Measurements from ENCODE around the gene MRPL30. TPM values are rescaled to one million over a fixed set of nuclear protein-coding genes. Genes with fewer than 3 reads are reported as not detected.
"Not testable (repeated sequence)": the region's sequence is repeated elsewhere in the genome, so short reads cannot be mapped to it uniquely, and the experiment has no call there.

Gene MRPL30
- 49.4 and 49.6 TPM in 2 replicates for total RNA-seq (2014; rRNA removed; shearing (Covaris generic))

GRCh38 chr2:99180755-99181623 is at the start of gene MRPL30, which contains the start of gene MITD1:
MRPL30 (plus strand) TSS chr2:99181184; CDS start chr2:99186204, 5,020 bp downstream.
MITD1 (minus strand) TSS chr2:99181058; CDS start chr2:99180981, 77 bp downstream.
- peak; percentile 92 for DNase-seq (ENCODE audit: low spot score)

DNA sequence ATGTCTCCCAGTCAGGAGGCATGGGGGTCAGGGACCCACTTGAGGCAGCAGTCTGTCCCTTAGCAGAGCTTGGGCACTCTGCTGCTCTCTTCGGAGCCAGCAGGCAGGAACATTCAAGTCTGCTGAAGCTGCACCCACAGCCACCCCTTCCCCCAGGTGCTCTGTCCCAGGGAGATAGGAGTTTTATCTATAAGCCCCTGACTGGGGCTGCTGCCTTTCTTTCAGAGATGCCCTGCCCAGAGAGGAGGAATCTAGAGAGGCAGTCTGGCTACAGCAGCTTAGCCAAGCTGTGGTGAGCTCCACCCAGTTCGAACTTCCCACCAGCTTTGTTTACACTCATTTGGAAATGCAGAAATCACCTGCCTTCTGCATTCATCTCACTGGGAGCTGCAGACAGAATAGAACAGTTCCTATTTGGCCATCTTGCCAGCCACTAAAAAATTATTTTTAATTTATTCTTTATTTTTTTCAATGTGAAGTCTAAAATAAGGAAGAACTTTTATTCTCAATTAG is 45.9 kb upstream of the MRPL30 start:
- not testable (repeated sequence) for DNase-seq (ENCODE audit: low spot score)

DNA sequence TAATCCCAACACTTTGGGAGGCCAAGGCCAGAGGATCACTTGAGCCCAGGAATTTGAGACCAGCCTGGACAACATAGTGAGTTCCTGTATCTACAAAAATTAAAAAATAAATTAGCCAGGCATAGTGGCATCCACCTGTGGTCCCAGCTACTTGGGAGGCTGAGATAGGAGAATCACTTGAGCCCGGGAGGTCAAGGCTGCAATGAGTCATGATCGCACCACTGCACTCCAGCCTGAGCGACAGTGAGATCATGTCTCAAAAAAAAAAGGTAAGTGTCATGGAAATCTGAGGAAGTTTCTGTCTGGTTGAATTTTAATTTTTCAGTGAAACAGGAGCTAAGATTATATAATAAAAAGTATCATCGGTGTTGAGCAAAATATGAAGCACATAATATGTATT is 42.0 kb upstream of the MRPL30 start:
- no peak for DNase-seq (ENCODE audit: low spot score)

GRCh38 chr2:99140056-99140859 is 40.7 kb upstream of the MRPL30 start:
- DNase-seq (ENCODE audit: low spot score), result no peak

- DNase-seq (ENCODE audit: low spot score), result peak; percentile 18
These were observed 40.2 kb upstream of the MRPL30 start for GRCh38 chr2:99140860-99141109.

DNA sequence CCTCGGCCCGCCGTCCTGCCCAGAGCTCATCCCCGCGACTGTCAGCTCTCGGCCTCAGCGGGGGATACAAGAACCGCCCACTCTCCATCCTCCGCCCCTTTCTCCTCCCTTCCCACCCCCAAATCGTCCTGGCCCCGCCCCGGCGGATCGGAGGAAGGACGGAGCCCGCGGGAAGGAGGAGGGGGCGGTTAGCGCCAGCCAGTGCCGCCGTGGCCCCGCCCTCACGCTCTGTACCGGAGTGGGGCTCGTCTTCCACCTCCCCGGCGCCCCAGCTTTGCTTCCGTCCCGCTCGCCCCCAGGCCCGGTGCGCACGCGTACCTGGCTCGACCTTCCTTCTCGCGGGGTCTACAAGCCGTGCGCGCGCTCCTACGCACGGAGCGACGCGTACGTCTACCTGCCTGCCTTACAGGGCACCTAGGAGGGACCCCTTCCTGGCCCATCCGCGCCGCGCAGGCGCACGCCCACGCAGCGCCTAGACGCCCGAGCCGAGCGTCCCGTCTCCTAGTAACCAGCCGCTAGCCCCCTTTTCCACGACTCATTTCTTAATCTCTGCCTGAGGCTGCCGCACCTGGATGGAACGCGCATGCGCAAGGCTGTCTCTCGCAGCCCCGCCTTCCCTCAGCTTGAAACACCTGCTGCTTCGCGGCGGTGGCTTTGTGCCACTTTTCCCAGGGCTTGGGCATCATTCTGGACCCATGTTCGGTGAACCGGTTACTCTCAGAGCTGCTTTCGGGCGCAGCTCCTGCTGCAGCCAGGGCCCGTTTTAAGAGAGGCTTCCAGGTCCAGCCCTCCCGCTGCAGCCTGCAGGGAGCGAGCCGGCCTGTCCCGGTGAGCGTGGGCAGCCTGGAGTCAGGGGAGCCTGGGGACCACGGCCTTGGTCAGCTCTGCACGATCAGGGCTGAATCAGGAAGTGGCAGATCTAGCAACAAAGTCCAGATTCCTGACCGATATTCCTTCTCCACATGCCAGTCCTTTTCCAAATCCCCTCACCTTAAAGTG is 39.6 kb upstream of the MRPL30 start, which contains the start of gene C2orf15:
C2orf15 (plus strand) TSS at position 598 of the 999 bp plus-strand sequence. CDS start 8,852 bp downstream, outside the sequence.
- peak; percentile 85 for DNase-seq (ENCODE audit: low spot score)

DNA sequence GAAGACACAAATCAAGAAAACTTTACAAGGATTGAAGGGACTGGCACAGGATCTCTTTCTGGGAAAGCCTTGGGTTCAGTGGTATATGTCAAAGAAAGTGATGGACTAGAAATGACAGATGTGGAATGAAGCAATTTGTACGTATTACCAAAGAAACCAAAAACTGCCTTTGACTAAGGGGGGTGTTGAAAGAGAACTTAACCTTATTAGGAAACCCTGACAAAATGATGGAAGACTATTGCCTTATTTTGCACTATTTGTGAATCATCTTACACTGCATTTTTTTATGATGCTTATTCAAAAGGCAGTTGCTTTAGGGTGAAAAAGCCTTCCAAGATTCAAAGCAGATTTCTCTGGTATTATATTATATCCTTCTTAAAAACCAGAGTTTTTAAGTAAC is 30.3 kb upstream of the MRPL30 start:
- no peak for DNase-seq (ENCODE audit: low spot score)

- no peak for DNase-seq (ENCODE audit: low spot score)
These were observed 28.6 kb upstream of the MRPL30 start for GRCh38 chr2:99152199-99152895.

GRCh38 chr2:99153921-99154604 is 26.9 kb upstream of the MRPL30 start:
- peak; percentile 11 for DNase-seq (ENCODE audit: low spot score)

- DNase-seq (ENCODE audit: low spot score), result peak; percentile 92
These were observed 26.1 kb upstream of the MRPL30 start, which contains the start of the genes LIPT1 and TSGA10 for GRCh38 chr2:99154643-99155536. LIPT1 (plus strand) TSS chr2:99154967; CDS start chr2:99161958, 6,991 bp downstream. TSGA10 (minus strand) TSS chr2:99154942; CDS start chr2:99109439, 45,503 bp downstream.

- DNase-seq (ENCODE audit: low spot score), result no peak
These were observed 24.1 kb upstream of the MRPL30 start for GRCh38 chr2:99156891-99157290.

DNA sequence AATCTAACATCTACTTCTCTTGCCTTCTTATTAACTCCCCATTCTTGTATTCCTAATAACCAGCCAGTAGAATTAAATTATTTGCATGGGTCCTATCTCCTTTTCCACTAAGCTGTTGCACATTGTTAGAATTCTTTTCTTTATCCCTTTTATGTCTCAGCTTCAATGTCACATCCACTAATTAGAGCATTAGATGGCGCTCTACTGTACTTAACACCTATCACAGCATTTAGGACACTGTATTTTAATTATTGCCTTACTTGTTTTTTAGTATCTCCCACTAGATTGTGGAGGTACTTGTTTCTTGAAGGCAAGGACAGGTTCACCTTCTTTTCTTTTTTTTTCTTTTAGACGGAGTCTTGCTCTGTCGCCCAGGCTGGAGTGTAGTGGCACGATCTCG is 22.4 kb upstream of the MRPL30 start:
- no peak for DNase-seq (ENCODE audit: low spot score)

DNA sequence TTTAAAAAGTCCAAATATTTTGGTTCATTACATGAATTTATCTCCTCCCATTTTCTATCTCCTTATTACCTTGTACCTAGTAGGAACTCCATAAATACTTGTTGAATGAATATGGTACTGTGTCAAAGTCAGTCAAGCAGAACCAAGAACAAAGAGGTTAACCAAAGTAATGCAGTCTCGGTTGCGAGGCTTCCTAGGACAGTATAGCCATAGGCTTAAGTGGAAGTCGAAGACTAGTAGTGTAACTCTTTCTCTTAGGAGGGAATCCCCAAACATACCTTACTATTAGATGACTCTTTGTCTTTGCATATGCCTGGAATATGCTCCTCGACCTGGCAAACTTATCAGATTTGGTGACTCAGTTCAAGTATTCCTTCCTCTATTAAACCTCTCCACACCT is 21.4 kb upstream of the MRPL30 start:
- DNase-seq (ENCODE audit: low spot score), result no peak

DNA sequence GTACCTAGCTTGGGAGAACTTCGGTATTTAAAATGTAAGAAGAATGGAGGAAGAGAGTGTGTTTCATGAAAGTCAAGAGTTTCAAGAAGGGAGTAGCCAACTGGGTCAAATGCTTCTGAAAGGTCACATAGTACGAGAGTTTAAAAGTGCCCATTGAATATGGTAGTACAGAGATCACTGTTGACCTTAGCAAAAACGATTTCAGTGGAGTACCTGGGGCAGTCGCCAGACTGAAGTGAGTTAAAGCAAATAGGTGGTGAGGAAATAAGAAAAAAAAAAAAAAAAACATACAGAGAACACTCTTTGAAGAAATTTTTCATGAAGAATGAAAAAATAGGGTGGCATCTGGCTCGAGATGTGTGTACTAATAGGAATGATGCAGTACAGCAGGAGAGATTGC is 14.8 kb upstream of the MRPL30 start:
- DNase-seq (ENCODE audit: low spot score), result no peak

- no peak for DNase-seq (ENCODE audit: low spot score)
These were observed 11.4 kb upstream of the MRPL30 start for GRCh38 chr2:99169534-99169933.

DNA sequence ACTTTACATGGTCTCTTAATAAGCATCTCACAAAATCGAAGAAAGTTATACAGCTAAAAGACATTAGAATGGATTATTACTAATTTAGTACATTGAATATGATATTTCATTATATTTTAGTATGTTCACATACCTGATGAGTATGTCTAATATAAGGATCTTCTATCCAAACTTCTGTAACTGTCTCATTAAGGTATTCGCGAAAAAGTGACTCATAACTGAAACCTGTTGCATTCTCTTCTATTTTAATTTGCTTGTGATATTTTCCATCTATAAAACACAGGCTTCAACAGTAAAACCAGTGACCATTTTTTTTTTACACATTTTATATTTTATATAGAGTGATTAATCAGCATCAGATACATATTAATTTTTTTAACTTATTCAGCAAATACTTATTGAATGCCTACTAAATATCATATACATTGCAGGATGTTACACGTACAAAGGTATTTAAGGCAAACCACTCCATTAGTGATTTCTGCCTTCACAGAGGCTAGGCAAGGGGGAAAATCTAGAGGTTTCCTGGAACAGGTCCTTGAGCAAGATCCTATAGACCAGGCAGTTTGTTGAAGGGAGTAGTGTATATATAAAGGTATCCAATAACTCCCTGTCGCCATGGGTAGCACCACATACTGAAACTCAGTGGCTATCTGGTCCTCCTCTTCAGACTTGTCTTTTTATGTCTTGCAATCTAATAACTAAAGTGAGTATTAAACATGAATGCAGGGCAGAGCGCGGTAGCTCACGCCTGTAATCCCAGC is 9.4 kb upstream of the MRPL30 start:
- no peak for DNase-seq (ENCODE audit: low spot score)

DNA sequence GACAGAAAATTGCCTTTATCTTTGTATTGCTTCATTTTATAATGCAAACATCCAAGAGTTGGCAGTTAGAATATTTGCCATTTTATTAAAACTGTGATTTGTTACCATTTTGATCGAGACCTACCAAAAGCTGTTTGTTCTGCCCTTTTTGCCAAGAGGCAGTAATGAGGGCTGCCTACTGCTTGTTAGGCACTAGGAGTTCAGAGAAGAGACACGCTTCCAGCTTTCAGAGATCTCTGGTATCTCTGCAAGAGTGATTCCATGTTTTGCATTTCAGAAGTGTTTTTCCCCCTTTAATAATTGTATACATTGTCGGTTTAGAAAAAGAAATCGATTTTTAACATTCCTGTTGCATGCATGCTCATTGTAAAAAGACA is 628 bp downstream of the MRPL30 start:
- DNase-seq (ENCODE audit: low spot score), result no peak

GRCh38 chr2:99183025-99183424 is 2.0 kb downstream of the MRPL30 start:
- no peak for DNase-seq (ENCODE audit: low spot score)

Measured in H4 (cell line).